ENCODE results near the gene PIEZO1. TPM values are rescaled to one million over a fixed set of nuclear protein-coding genes. Genes with fewer than 3 reads are reported as not detected.

The PIEZO1 gene
- total RNA-seq, 1 experiment from 2014 or later = 224 TPM

GRCh38 chr16:88700322-88700635 lies 84.7 kb downstream of the PIEZO1 start:
- DNase-seq (ENCODE audit: low read depth, low spot score) (no peak), ATAC-seq (no peak)
- H3K4me2 ChIP-seq (ENCODE audit: low read length) = no peak overlapping the region
- H3K27me3 ChIP-seq (ENCODE audit: insufficient read depth, low read length) = no peaks in the 10 kb centered on the region
- intact Hi-C loops (cut with micrococcal nuclease) = no loop called here
- H3K79me2 ChIP-seq (ENCODE audit: insufficient read depth, low read length) = peaks cover 6% of the 10 kb centered on the region
- peaks cover 2 to 3% of the 10 kb centered on the region in 2 experiments; a peak in 1 of 4 replicates for H3K36me3 ChIP-seq (ENCODE audit: control insufficient read depth in 1 of 2, insufficient read depth in 2 of 2, low read length in 2 of 2)
- BruUV-seq (replicated peaks) = no TSS peak
- H3K4me1 ChIP-seq (ENCODE audit: control insufficient read depth in 1 of 2, insufficient read depth in 2 of 2, low read length in 2 of 2) = peaks cover 5 to 6% of the 10 kb centered on the region in 2 experiments; a peak in 3 of 4 replicates
- no peak for TF ChIP-seq CEBPB (IDR thresholded peaks at IDR 0.05; ENCODE audit: low read depth)
- no peak for TF ChIP-seq CBX3 (IDR thresholded peaks at IDR 0.05; ENCODE audit: low read depth)
- TF ChIP-seq ELF1 (IDR thresholded peaks at IDR 0.05; ENCODE audit: borderline replicate concordance, low read depth) = no peak
- TF ChIP-seq ZNF274 (IDR thresholded peaks at IDR 0.05; ENCODE audit: low read depth, low read length) = no peak
- no peak for TF ChIP-seq POLR2AphosphoS5 (IDR thresholded peaks at IDR 0.05; ENCODE audit: low read depth, low read length)
- TF ChIP-seq ATF3 (IDR thresholded peaks at IDR 0.05) = no peak
- TF ChIP-seq SP1 (IDR thresholded peaks at IDR 0.05; ENCODE audit: low read depth) = no peak
- TF ChIP-seq EZH2 (IDR thresholded peaks at IDR 0.05) = no peak
- no peak for TF ChIP-seq CTCF (IDR thresholded peaks at IDR 0.05 in 2 of 3, conservative IDR thresholded peaks at IDR 0.05 in 1 of 3; ENCODE audit: borderline replicate concordance in 1 of 3, insufficient read depth in 1 of 3, low read depth in 2 of 3, low read length in 2 of 3)
- TF ChIP-seq ZFX (IDR thresholded peaks at IDR 0.05) = no peak
- TF ChIP-seq, protein P1, sequence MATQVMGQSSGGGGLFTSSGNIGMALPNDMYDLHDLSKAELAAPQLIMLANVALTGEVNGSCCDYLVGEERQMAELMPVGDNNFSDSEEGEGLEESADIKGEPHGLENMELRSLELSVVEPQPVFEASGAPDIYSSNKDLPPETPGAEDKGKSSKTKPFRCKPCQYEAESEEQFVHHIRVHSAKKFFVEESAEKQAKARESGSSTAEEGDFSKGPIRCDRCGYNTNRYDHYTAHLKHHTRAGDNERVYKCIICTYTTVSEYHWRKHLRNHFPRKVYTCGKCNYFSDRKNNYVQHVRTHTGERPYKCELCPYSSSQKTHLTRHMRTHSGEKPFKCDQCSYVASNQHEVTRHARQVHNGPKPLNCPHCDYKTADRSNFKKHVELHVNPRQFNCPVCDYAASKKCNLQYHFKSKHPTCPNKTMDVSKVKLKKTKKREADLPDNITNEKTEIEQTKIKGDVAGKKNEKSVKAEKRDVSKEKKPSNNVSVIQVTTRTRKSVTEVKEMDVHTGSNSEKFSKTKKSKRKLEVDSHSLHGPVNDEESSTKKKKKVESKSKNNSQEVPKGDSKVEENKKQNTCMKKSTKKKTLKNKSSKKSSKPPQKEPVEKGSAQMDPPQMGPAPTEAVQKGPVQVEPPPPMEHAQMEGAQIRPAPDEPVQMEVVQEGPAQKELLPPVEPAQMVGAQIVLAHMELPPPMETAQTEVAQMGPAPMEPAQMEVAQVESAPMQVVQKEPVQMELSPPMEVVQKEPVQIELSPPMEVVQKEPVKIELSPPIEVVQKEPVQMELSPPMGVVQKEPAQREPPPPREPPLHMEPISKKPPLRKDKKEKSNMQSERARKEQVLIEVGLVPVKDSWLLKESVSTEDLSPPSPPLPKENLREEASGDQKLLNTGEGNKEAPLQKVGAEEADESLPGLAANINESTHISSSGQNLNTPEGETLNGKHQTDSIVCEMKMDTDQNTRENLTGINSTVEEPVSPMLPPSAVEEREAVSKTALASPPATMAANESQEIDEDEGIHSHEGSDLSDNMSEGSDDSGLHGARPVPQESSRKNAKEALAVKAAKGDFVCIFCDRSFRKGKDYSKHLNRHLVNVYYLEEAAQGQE (IDR thresholded peaks at IDR 0.05; ENCODE audit: low read depth) = no peak
- TF ChIP-seq EZH2phosphoT487 (IDR thresholded peaks at IDR 0.05; ENCODE audit: borderline replicate concordance) = no peak
- ChIA-PET RAD21 (ENCODE audit: low non-redundant PET in 1 of 2, low total read pairs in 2 of 2, uncharacterized antibody in 2 of 2, unreplicated experiment in 2 of 2) (interaction anchor here in 1 of 2 experiments (0.7 kb wide), 1 partner anchor 28 kb away, joined by 3 read pairs; no protein-coding TSS in a partner anchor), CTCF (no interaction called here), POLR2A (no interaction called here)
- no peaks in the 10 kb centered on the region for H3K9me3 ChIP-seq (ENCODE audit: control insufficient read depth in 1 of 2, insufficient read depth in 1 of 2, low read depth in 1 of 2, low read length in 2 of 2)
- no peak overlapping the region for H3K4me3 ChIP-seq (replicated peaks in 1 of 2; ENCODE audit: low read depth in 1 of 2, low read length in 2 of 2)
- H2AFZ ChIP-seq (ENCODE audit: low read depth, low read length, poor library complexity, severe bottlenecking) = no peak overlapping the region
- no peak overlapping the region for H3K9ac ChIP-seq (ENCODE audit: low read length)
- no peak overlapping the region for H3K27ac ChIP-seq (ENCODE audit: low read depth, low read length)
- no peaks in the 10 kb centered on the region for H4K20me1 ChIP-seq (ENCODE audit: insufficient read depth)
- H3K9me2 ChIP-seq (ENCODE audit: insufficient read depth) = no peaks in the 10 kb centered on the region

All from HCT116 (cell line).